HAP-1 (cell line): ENCODE results near the gene ICA1.

Experiments
- DNase-seq, 2 experiments: peaks; one replicate each; pipeline ENCODE4 v3.0.0-alpha.2; 2016 to 2020; ENCODE audit warnings: low spot score in 2 of 2
- H3K27me3 ChIP-seq: fragments of 250-450 bp; sonication (Bioruptor Pico); 2 replicates; pipeline ENCODE4 v1.5.1; 2020; ENCODE audit warnings: low read depth, mild to moderate bottlenecking, moderate library complexity
- H3K36me3 ChIP-seq: fragments of 250-450 bp; sonication (Bioruptor Pico); replicated peaks from 2 replicates; pipeline ENCODE4 v1.5.1; 2020; ENCODE audit warnings: mild to moderate bottlenecking
- H3K4me1 ChIP-seq: fragments of 250-450 bp; sonication (Bioruptor Pico); 2 replicates; pipeline ENCODE4 v1.5.1; 2020; ENCODE audit warnings: mild to moderate bottlenecking
- H3K4me3 ChIP-seq: fragments of 250-450 bp; sonication (Bioruptor Pico); 2 replicates; pipeline ENCODE4 v1.5.1; 2020; ENCODE audit warnings: mild to moderate bottlenecking, moderate library complexity
- H3K9me3 ChIP-seq: fragments of 250-450 bp; sonication (Bioruptor Pico); 2 replicates; pipeline ENCODE4 v1.5.1; 2020; ENCODE audit warnings: mild to moderate bottlenecking, moderate library complexity
- in situ Hi-C: fragments of 300-500 bp; cut with MboI; formaldehyde crosslinking; loops from 3 replicates; pipeline ENCODE4 v1.14.3; 2020; ENCODE audit warnings: low sequenced_read_pairs, inconsistent platforms, mixed read lengths

ICA1 gene

DNA sequence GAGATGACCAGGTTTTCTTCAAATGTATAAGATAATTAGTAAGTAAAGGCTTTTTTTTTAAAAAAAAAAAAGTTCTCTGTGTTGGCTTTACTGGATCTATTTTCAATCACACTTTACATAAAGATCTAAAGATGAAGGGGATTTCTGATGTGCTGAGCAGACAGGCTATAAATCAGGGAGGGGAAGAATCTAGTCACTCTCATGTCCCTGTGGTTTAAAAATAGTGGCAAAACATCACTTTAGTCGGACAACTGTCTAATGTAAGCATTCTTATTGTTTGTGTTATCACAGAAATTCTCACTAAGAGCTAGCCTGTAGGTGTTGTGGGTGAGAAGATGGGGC lies 132.7 kb downstream of the ICA1 start:
- H3K27me3 ChIP-seq: no peaks in the 10 kb centered on the region
- no peaks in the 10 kb centered on the region for H3K36me3 ChIP-seq
- no peaks in the 10 kb centered on the region for H3K9me3 ChIP-seq
- no peak overlapping the region for H3K4me3 ChIP-seq
- H3K4me1 ChIP-seq: no peaks in the 10 kb centered on the region
- in situ Hi-C loops: no loop called here
- no peak for DNase-seq

DNA sequence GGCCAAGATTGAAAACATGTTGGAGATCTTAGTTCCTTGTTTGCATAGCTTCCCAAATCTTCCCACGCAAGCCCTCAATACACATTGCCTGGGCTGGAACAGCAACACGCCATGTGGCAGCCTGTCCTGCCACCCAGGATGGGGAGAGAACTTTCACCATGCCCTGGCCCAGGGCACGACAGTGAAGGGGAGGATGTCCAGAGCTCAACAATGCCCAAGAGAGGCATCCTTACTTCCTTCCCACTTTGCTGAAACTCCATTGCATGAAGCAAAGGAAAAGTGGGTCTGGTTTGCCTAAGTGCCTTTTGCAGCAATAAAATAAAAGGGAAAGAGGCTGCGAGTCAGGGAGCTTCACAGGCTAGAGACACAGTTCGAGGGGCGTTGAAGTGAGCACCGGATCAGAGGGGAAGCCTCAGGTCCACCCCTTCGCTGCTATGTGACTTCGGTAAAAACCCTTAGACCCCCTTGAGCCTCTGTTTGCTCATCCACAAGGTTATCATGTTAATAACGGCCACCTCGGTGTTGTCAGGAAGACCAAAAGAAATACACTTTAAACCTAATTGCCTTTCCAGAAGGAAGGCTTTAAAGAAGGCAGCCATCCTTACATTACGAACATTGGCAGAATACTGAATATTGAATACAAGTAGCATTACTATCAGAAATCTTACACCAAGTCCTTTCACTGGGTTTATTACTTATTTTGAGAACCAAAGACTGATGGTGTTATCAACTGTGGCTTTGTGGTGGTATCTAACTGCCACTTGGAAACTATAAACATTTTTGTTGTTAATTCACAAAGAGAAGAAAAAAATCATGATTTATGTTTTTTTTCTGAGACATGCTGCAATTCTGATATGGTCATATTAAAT lies 133.3 kb downstream of the ICA1 start:
- no peak for DNase-seq
- Histone ChIP-seq H3K27me3 (no peaks in the 10 kb centered on the region), H3K4me3 (no peak overlapping the region), H3K4me1 (no peaks in the 10 kb centered on the region), H3K9me3 (no peaks in the 10 kb centered on the region), H3K36me3 (no peaks in the 10 kb centered on the region)
- in situ Hi-C loops: no loop called here

DNA sequence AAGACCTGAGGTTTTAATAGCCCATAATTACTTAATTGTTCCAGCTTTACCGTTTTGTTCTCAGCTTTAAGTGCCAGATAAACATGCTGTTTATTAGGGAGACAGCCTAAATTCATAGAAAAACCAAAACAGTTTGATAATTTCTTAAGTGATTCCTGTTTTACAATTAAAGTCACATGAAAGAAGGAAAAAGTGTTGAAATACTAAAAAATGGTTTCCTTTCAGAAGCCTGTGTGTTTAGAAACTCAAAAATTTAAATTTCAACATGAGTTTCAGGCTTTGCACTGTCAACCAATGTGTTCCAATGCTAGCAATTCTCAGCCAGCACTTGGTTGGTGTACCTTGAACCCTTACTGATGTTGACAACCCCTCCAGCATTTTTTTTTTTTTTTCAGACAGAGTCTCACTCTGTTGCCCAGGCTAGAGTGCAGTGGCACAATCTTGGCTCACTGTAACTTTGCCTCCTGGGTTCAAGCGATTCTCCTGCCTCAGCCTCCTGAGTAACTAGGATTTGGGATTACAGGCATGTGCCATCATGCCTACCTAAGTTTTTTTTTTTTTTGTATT lies 135.3 kb downstream of the ICA1 start:
- H3K4me3 ChIP-seq: no peak overlapping the region
- in situ Hi-C loops: no loop called here
- H3K27me3 ChIP-seq: no peaks in the 10 kb centered on the region
- DNase-seq: no peak
- no peaks in the 10 kb centered on the region for H3K9me3 ChIP-seq
- no peaks in the 10 kb centered on the region for H3K4me1 ChIP-seq
- H3K36me3 ChIP-seq: no peaks in the 10 kb centered on the region

DNA sequence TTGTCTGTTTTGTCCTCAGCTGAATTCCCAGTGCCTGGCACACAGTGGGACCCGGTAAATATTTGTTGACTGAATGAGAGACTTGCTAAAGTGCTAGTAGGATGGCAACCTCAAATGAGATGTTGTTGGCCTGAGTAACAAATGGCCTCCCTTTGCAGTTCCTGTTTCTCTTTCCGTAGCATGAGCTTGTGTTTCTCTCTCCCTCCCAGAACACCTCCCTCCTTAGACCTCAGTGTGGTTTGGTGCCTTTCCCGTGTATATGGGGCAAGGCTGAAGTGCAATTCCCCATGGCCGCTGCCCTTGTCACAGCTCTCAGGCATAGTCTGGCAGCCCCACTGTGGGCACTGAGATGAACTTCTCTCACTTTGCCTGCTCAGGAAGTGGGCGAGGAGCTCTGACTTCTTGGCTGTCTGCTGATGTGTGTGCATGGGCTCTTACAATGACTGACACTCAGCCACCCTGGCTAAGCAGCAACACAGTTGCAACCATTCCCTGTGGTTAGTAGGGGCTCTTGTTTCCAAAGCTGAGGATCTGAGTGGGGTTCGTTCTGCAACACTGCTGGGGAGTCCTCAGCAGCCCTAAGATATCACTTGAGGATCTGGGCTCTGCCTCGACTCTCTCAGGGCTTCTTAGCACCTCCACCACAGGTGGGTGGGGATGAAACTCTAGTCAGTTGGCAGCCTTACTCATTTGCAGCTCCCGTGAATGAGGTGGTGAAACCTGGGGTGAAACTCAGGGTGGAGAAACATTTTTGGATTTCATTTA lies 136.1 kb downstream of the ICA1 start:
- H3K4me1 ChIP-seq: no peaks in the 10 kb centered on the region
- DNase-seq: no peak

DNA sequence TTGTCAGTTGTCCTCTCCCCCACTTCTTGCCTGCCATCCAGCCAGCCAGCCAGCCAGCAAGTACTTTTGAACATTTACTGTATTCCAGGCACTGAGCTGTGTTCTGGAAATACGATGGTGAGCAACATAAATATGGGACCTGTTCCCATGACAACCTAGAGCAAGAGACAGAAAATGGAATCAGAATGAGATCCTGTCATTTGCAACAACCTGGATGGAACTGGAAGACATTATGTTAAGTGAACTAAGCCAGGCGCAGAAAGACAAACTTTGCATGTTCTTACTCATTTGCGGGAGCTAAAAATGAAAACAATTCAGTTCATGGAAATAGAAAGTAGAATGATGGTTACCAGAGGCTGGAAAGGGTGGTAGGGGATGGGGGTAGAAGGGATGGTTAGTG lies 140.7 kb downstream of the ICA1 start:
- DNase-seq: no peak
- no peaks in the 10 kb centered on the region for H3K27me3 ChIP-seq
- H3K4me3 ChIP-seq: no peak overlapping the region
- H3K36me3 ChIP-seq: no peaks in the 10 kb centered on the region
- no peaks in the 10 kb centered on the region for H3K4me1 ChIP-seq
- H3K9me3 ChIP-seq: no peaks in the 10 kb centered on the region
- in situ Hi-C loops: no loop called here

More for the DNA sequence above, 136.1 kb downstream of the ICA1 start:
- H3K9me3 ChIP-seq: no peaks in the 10 kb centered on the region
- no peaks in the 10 kb centered on the region for H3K27me3 ChIP-seq
- H3K4me3 ChIP-seq: no peak overlapping the region
- in situ Hi-C loops: no loop called here
- H3K36me3 ChIP-seq: no peaks in the 10 kb centered on the region

DNA sequence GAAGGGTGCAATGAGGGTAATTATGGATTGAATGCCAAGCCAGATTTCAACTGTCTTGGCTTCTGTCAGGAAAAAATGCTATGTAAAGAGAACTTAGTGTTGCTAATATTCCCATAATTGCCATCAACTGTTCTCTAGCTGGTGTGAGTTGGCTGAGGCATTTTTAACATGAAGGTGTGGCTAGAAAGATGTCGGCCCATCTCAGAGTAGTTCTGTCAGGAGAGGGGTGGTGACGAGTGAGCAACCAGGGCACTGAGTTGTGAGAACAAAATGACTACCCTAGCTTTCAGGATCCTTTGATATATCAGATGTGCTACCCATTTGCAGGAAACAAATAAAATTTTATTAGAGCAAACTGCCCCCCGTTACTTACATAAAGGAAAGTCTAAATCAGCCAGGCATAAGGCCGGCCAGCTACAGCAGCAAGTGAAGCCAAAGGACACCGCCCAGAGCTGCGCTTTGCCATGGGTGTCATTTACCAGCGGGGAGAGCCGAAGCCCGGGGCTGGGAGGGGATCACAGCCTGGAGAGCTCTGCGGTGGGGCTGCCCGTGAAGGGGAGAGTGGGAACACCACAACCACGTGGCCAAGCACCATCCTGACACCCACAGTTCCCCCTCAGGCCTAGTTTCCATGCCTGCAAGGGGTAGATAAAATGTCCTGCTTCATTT lies 141.4 kb downstream of the ICA1 start:
- no peaks in the 10 kb centered on the region for H3K36me3 ChIP-seq

DNA sequence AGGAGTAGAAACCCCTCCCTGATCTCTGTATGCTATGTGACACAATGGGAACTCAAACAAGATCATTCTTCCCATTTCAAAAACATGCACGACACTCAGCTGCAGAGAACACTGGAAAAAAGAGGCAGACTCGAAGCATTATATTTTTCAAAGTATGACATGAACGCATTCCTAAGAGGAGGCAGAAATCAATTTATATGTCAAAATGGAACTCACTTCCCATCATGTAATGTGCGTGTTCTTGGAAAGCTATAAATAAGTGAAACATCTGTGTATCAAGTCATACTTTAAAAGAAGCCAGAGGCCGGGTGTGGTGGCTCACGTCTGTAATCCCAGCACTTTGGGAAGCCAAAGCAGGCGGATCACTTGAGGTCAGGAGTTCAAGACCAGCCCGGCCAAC lies 142.7 kb downstream of the ICA1 start:
- no peaks in the 10 kb centered on the region for H3K4me1 ChIP-seq
- in situ Hi-C loops: no loop called here

More for the DNA sequence above, 141.4 kb downstream of the ICA1 start:
- no peak for DNase-seq
- H3K4me1 ChIP-seq: no peaks in the 10 kb centered on the region
- in situ Hi-C loops: no loop called here
- no peaks in the 10 kb centered on the region for H3K9me3 ChIP-seq
- no peaks in the 10 kb centered on the region for H3K27me3 ChIP-seq
- no peak overlapping the region for H3K4me3 ChIP-seq

DNA sequence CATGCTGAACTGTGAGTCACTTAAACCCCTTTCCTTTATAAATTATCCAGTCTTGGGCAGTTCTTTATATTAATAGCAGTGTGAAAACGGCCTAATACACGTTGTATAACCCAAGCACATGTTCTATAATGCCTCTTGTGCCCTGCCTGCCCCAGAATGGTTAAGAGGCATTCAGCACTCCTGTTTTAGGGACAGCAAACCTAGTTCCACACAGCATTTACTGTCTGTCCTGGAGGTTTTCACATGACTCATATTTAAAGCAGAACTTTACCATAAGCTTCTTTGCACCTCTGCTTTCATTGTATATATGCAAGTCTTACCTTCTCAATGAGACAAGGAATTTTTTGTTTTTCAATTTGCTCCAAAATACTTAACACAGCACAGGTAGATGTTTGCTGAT lies 144.8 kb downstream of the ICA1 start:
- Histone ChIP-seq H3K36me3 (no peaks in the 10 kb centered on the region), H3K9me3 (no peaks in the 10 kb centered on the region), H3K27me3 (no peaks in the 10 kb centered on the region), H3K4me1 (no peaks in the 10 kb centered on the region), H3K4me3 (no peak overlapping the region)
- in situ Hi-C loops: no loop called here
- DNase-seq: no peak

More for the DNA sequence above, 142.7 kb downstream of the ICA1 start:
- Histone ChIP-seq H3K36me3 (no peaks in the 10 kb centered on the region), H3K9me3 (no peaks in the 10 kb centered on the region), H3K4me3 (no peak overlapping the region), H3K27me3 (no peaks in the 10 kb centered on the region)
- no peak for DNase-seq

DNA sequence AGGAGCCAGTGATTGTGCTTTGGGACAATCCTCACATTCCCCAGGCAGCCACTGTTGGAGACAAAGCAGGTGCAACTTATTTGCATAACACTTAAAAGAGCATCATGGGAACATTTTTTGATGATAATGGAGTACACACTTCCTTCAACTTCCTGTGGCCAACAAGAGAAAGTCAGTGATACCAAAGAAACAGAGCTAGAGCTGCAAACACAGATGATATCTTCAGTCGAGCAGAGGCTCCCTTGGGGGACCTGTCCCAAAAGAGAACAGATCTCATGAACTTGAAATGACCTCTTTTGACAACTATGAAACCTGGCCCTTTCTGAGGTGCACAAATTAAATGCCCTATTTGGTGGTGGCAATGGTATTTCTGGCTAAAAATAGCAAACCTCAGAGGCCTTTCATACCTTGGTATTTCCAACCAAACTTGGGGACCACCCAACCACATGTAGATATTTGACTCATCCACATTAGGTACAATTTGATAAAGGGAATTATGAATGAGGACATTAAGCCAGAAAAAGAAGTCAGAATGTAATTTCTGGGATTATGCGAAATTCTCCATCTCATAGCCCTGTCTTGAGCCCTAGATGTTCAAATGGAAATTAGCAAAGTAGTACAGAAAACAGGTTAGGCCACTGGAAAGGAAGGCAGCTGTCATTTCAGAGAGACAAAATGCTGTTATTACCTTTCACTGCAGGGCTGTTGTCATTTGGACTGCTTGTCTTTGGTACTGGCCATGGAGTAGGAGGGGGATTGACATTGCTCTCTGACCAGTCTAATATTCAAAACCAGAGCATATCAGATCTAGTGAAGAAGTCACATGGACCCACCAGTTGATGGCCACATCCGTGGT lies 146.2 kb downstream of the ICA1 start:
- no peak for DNase-seq
- Histone ChIP-seq H3K4me3 (no peak overlapping the region), H3K4me1 (no peaks in the 10 kb centered on the region), H3K36me3 (no peaks in the 10 kb centered on the region), H3K27me3 (no peaks in the 10 kb centered on the region), H3K9me3 (no peaks in the 10 kb centered on the region)
- in situ Hi-C loops: no loop called here

DNA sequence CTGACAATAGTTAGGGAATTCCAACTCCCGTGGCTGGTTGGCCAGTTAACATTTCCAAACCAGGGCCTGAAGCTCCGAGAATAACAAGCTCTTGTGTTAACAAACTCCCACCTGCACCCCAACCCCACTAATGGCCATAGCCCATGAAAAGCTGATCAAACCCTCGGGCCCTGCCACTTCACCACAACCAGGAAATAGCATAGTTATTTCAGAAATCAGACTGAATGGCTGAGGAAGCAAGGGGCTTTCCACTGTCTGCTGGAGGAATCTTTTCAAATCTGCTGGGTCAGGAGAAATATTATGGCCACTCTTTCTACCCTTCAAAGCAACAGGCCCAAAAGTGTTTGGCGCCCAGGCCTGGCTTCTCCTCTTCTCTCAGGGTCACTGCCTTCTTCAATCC lies 147.8 kb downstream of the ICA1 start:
- Histone ChIP-seq H3K4me1 (no peaks in the 10 kb centered on the region), H3K36me3 (no peaks in the 10 kb centered on the region), H3K4me3 (no peak overlapping the region), H3K27me3 (no peaks in the 10 kb centered on the region), H3K9me3 (no peaks in the 10 kb centered on the region)
- in situ Hi-C loops: no loop called here
- no peak for DNase-seq

DNA sequence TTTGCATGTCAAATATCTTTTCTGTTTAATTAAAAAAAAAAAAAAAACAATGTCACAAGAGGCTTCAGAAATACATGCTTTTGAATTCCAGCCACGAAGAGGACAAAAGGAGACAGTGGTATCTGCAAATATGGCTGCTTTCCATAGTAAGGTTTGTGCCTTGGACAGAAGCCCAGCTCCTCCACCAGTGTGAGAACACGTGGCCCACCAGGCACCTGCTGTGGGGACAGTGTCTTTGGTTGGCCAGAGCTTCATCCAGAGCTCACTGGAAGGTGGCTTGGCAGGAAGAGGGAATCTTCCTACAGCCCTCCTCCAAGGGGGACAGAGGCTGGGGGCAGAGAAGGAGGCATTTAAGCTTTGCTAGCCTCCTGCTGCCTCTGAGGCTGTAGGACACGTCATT lies 148.8 kb downstream of the ICA1 start:
- no peaks in the 10 kb centered on the region for H3K9me3 ChIP-seq
- in situ Hi-C loops: no loop called here
- no peaks in the 10 kb centered on the region for H3K36me3 ChIP-seq
- H3K4me1 ChIP-seq: no peaks in the 10 kb centered on the region
- no peak overlapping the region for H3K4me3 ChIP-seq
- no peak for DNase-seq
- H3K27me3 ChIP-seq: no peaks in the 10 kb centered on the region

DNA sequence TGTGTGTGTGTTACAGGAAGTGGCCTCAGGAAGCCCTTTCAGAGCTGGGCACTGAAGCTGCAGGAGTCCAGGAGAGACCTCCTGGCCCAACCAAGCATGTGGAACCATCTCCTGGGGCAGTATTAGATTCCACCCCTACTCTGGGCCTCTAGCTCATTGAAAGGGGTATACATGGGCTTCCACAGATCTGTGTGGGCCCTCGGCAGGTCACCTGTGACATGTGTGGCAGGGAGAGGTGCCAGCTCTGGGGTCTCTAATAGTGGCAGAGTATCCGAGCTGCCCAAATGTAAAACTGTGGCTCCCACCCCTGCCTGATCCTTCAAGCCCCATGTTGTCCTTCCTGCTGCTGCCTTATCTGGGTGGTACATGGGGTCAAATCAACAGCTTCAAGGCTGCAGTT lies 149.3 kb downstream of the ICA1 start:
- no peaks in the 10 kb centered on the region for H3K9me3 ChIP-seq
- H3K4me1 ChIP-seq: no peaks in the 10 kb centered on the region
- no peak for DNase-seq
- no peaks in the 10 kb centered on the region for H3K27me3 ChIP-seq
- in situ Hi-C loops: no loop called here
- no peaks in the 10 kb centered on the region for H3K36me3 ChIP-seq
- no peak overlapping the region for H3K4me3 ChIP-seq

DNA sequence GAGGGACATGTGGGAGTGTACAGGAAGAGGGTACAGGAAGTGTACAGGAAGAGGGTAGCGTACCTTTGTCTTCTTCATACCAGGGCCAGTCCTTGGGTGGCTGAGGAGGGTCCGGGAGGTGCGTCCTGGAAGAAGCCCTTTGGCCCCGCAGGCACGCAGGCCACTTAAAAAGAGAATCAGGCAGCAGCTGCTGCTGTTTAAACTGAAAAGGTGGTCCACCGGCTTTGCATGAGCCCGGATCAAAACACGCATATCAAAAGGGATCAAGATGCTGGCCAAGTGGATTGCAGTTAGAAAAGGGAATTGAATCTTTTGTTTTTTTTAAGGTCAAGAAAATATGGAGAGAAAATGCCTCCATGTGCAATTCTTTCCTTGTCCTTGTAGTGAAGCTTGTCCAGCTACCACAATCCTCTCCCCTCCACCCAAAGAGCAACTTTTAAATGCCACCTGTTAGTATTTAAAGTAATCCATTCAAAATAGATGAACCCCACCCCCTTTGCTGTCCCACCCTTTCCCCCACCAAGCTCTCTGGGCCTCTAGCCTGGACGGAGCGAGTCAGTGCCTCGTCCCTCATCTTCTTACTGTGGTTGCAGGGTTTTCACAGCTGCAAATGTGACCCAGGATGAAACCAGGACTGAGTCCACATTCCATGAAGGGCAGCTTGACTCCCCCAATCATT lies 150.5 kb downstream of the ICA1 start:
- H3K4me1 ChIP-seq: no peaks in the 10 kb centered on the region
- DNase-seq: peak in 1 of 2 experiments; percentile 21
- no peak overlapping the region for H3K4me3 ChIP-seq
- in situ Hi-C loops: no loop called here
- H3K27me3 ChIP-seq: no peaks in the 10 kb centered on the region
- no peaks in the 10 kb centered on the region for H3K36me3 ChIP-seq
- H3K9me3 ChIP-seq: no peaks in the 10 kb centered on the region
